ENCODE results near the gene ATP23.

The ATP23 gene

DNA sequence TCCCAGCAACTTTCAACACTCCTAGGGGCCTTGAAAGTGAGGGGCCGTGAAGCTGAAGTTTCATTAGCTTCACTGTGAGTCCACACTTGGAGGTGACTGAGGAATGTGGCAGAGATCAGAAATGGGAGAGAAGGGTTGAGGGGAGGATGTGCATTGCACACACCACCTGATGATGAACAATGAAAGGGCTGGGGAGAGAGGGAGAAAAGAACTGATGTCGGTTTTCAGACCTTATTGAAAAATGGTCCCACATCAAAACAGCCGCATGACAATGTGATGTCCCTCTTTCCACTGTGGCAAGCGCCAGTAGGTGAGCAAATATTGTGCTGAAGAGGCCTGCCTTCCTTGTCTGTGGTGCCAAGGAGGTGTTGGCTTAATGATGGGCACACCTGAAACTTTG is 32.3 kb upstream of the ATP23 start:
- no peak for DNase-seq

DNA sequence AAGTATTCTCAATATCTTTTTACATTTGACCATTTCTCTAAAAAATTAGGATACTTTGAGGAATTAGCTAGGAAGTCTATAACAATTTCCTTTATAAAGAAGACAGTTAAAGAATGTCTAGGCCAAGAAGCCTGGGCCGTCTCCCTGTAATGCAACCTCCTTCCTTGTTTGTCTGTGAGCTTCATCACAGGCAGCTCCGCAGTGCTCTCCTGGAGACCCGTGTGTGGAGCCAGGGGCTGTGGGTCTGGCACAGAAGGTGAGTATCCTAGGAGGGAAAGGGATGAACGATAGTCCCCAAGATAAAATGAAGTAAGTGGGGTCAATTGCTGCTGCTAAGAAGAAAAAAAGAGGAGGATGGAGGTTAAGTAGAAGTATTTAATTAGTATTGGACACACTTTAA is 31.8 kb upstream of the ATP23 start:
- no peak for DNase-seq

DNA sequence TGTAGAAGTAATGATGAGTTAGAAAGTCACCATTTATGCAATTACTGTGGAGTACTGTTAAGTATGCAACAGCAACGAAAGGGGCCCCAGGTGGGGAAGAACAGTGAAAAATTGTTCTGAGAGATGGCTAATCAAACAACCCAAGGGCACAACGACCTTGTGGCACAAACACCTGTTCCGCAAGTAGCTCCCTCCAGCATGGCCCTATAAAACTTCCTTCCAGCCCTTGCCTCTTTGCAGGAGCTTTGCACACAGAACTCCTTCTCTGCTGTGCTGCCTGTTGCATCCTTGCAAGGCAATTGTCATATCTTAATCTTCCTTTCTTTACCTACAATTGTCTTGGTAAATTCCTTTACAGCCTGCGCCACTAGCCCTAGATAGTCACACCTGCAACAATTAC is 23.2 kb upstream of the ATP23 start:
- no peak for DNase-seq

DNA sequence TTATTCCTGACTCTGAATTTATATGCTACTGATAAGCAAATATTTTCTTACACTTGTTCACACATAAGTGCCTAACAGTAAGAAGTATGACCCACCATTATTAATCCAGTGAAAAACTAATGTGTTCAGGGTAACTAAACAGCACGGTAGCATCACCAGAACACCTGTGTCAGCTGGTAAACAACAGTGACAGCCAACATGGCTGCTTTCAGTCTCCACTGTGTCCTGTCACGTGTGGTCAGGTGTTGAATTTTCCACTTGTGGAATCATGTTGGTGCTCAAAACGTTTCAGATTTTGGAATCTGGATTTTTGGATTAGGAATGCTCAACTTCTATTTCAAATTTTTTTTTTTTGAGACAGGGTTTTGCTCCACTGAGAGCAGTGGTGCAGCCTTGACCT is 14.3 kb upstream of the ATP23 start:
- DNase-seq = no peak

DNA sequence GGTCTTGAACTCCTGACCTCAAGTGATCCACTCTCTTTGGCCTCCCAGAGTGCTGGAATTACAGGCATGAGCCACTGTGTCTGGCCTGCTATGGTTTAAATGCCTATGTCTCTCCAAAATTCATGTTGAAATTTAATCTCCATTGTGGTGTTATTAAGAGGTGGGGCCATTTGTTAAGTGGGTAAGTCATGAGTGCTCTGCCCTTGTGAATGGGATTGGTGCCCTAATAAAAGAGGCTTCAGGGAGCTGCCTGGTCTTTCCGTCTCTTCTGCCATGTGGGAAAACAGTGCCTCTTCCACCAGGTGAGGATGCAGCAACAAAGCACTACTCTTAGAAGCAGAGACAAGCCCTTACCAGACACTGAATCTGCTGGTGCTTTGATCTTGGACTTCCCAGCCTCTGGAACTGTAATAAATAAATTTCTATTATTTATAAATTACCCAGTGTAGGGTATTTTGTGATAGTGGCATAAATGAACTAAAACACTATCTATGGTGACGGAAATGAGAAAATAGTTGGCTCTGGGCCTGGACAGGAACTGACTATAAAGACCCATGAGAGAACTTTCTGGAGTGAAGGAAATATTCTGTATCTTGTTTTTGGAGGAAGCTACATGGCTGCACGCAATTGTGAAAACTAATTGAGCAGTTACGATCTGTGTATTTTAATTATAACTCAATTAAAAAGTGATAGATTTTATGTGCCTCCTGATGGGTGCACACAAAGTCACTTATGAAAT is 12.1 kb upstream of the ATP23 start:
- no peak for DNase-seq

DNA sequence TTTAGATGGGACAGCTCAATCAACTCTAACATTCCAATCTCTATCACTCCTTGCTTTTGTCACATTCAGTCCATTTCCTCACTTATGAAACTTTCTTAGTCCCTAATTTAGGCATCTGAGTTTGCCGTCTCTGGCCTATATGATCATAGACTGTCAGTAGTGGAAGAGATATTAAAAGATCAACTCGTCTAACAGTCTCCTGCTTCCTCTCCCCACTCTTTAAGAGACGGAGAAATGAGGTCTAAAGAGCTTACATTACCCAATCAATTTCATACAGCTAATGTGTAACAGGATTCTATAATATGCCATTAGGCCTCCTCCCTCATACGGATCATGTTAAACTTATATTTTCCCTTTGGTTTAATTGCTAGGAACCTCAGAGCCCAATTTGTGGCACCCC is 6.5 kb upstream of the ATP23 start:
- DNase-seq = no peak

DNA sequence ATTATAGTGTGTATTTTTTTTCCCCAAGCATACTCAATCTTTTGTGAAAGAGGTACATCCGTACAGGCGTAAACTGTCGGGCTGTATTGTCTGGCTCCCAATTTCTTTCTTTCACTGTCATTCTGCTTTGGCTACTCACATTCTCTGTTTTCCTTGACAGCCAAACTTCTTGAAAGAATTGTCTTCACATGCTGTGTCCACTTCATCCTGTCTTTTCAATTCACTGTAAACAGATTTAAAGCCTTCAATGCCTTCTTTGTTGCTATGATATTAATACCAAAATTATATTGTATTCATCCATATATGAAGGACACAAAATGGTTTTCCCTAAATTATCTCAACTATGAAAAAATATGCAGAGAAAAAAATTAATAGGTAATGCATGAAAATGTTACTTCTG is 6.0 kb upstream of the ATP23 start:
- DNase-seq = no peak

DNA sequence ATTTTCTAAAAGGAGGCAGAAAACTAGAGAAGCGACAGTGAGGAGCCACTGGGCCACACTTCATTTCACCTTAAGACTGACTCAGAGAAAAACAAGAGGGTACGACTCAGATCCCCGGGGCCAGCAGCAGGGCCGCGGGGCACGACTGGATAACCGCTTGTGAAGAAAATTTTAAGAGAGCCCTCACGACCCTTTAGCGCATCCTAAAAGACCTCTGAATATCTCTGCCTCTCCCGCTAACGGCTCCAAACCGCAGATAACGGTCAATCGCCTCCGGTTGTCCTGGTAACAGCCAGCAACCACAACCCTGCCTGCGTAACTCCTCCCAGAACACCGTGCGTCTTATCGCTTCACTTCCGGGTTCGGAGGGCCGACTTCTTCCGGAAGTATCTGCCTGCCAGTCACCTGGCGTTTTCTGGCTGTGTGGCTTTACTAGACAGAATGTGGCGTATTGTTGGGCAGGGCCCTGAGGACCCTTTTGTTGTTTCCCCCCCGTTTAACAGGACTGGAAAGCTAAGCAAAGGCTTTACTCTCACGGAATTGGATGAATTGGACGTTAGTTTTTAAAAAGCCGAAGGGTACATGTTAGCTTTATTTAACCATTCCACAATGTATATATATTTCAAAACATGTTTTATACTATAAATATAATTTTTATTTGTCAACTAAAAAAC is 5.4 kb upstream of the ATP23 start:
- peak; percentile 96 for DNase-seq

DNA sequence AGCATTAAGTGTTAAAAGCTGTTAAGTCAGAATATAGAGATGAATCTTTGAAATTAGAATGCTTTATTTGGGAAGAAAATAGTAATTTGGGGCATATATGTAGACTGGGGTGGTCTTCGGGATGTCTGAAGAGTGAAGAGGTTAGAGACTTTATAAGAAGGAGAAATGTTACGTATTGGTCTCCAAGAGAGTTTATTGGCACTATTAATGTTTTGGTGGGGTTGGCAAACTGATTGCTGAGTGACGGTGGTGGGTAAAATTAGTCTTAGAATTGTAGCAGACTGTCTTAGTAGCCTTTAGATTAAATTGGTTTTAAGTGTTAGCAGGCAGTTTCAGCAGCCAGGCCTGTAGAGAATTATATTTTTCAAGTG is 4.9 kb upstream of the ATP23 start:
- DNase-seq = no peak

DNA sequence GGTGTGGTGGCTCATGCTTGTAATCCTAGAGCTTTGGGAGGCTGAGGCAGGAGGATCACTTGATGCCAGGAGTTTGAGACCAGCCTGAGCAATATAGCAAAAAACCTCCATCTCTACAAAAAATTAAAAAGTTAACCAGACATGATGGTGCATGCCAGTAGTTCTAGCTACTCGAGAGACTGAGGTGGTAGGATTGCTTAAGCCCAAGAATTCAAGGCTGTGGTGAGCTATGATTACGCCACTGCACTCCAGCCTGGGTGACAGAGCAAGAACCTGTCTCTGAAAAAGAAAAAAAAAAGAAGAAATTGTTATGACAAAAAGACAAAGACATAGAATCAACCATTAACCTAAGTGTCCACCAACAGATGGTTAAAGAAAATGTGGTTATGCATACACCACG is 2.1 kb upstream of the ATP23 start:
- no peak for DNase-seq

DNA sequence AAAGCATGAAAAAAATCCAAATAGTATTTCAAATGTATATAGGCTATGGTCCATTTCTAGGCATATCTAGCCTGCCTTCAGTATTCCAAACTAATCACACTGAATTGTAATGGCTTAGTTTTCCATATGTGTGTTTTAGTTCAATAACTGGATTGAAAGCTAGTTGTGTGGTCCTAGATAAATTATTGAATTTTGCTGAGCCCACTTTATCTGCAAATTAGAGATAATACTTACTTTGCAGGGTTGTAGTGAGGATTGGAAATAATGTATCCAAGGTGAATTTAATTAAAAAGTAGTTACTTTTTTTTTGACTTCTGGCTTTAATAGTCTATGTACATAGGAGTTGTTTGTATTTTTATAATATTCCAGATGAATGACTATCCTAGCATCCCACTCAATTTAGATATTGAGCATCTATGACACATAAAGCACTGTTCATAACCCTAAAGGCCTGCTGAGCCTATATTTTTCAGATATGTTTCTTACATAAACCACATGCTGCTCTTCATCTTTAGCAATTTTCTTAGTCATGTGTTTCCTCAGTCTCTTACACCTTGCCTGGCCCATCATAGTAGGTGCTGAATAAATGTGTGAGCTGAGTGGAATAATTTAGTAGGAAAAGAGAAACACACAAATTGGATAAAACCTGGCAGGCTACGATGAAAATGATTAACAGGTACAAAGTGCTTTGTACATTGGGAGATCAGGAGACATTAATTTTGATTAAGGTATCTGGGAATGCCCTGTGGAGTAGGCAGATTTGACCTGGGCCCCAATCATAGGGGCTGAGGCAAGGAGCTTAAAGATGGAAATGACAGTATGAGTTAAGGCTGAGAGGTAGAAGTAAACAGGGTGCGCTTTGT is 1.1 kb upstream of the ATP23 start:
- DNase-seq = no peak

DNA sequence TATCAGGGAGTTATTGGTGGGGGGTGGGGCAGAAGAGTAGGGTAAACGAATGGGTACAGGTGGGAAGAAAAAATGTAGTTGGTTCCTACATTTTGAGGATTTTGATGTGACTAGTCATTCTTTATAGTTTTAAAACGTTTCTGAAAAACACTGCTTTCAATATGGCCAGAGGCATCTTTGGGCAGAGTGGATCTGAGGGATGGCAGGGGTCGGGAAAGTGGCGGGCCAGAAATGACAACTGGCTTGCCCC is 527 bp upstream of the ATP23 start:
- DNase-seq = no peak

DNA sequence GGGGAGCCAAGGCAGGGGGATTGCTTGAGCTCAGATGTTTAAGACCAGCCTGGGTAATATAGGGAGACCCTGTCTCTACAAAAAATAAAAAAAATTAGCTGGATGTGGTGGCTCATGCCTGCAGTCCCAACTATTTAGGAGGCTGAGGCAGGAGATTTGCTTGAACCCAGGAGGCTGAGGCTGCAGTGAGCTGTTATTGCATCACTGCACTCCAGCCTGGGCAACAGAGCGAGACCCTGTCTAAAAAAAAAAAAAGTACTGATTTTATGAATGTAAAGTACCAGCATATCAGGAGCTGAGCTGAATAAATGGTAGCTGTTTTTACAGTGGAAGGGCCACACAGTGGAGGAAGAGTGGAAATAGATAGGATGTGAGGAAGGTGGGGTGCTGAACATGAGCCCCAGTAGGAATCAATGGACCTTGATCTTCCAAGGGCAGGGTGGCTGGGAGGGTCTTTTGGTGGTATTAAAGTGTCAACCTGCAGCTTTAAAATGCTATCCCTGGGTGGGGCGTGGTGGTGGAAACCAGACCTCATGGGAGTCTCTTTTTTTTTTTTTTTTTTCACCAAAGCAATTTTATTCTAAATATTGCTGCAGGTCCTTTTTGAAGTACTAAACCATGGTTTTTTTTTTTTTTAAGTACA is 2.2 kb downstream of the ATP23 start:
- no peak for DNase-seq

DNA sequence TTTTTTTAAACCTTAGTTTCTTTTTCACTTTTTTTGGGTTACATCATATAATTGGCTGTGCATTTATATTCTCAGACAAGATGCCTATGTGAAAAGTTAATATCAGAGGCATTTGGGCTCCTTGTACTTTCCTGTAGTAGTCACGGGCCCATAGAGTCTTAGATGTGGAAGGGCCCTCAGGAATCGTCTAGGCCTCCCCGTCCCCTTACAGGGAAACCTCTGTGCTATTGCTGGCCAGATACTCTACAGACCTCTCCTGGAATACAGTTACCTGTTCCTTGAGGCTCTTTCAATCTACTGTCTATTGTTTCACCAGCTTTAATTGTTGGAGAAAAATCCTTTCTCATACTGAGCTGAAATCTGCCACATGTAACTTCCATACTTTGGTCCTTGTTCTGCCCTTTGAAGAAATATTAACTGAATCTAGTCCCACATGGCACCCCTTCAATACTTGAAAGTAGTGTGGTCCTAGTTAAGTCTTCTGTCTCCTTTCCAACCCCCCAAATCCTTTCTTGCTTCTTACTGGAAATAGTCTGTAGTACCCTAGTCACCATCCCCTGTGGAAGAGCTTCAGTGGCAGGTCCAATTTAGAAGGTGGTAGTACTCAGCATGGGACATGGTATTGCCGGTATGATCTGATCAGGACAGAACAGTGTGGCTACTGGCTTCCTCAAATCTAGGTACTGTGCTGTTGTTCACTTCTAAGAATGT is 3.1 kb downstream of the ATP23 start:
- DNase-seq = no peak

DNA sequence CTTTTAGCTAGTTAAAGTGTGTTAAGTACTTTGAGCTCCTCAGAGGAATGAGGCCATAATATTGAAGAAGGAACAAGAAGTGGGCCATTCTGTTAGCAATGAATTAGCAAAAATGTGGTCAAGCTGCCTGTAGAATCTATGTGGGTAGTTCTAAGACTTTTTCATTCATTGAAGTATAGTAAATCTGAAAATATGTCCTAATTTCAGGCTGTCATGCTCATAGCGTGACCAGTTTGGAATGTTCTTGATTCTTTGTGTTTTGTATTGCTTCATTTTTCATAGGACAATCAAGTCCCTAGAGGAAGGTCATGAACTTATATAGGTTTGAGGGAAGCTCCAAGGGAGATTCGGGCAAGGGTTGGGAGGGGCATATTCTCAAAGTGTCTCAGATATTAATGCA is 11.4 kb downstream of the ATP23 start:
- no peak for DNase-seq

DNA sequence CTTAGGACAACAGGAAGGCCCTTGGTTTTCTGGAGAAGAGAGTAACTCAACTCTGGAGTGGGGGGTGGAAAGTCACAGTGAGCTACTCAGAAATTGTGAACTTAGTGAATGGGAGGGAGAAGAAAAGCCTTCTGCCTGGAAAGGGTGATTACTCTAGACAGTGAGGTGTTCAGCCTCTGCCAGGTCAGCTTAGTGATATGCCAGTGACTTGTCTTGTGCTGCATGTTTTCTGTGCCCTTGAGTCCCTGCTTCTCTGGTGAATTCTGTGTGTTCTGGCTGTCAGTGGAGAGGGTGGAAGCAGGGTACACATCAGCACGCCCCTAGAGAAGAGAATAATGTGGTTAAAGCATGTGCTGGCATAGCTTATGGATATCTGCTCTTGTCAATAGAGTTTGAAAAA is 13.4 kb downstream of the ATP23 start:
- DNase-seq = no peak

DNA sequence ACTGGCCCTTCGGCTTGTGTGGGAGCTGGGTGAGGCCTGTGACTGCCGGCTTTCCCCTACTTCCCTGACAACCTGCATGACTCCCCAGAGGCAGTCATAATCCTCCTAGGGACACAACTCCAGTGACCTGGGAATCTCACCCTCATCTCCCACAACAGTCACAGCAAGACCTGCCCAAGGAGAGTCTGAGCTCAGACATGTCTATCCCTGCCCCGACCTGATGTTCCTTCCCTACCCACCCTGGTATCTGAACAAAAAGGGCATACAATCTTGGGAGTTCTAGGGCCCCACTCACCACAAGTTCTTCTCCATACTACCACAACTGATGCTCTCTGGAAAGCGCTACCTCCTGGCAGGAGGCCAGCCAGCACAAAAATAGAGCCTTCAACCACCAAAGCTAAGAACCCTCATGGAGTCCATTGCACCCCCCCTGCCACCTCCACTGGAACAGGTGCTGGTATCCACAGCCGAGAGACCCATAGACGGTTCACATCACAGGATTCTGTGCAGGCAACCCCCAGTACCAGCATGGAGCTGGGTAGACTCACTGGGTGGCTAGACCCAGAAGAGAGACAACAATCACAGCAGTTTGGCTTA is 16.8 kb downstream of the ATP23 start:
- no peak for DNase-seq

DNA sequence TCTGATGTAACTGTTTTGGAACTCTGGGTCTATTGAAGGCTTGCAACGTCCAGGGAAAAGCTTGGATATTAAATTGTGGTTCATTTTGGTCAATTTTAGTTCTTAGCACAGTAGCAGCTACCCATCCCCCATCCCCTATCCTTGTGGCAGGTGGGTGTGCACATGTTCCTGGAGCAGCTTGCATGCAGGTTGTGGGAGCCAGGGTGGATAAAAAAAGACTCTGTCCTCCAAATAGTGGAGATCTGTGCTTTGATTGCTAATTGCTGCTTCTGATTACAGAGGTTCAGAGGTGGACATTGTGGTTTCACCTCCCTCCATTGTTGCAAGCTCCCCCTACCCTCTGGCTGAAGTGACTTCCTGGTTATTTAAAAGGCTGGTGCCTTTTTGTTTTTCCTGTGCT is 23.1 kb downstream of the ATP23 start:
- no peak for DNase-seq

DNA sequence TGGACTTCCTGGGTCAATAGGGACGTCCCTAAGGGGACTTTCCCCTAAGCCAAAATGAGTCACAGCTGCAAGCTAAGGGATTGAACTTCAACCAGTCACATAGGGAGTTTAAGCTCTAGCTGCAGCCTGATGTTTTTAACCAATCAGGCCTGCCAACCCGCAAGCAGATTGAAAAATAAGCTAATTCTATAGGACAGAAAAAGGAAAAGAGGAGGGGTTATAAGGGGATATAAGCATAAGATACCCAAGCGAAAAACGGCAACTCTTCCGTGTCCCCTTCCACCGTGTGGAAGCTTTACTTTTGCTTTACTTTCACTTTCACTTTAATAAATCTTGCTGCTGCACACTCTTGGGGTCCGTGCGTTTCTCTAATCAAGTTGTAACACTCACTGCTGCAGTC is 24.4 kb downstream of the ATP23 start:
- DNase-seq = no peak

DNA sequence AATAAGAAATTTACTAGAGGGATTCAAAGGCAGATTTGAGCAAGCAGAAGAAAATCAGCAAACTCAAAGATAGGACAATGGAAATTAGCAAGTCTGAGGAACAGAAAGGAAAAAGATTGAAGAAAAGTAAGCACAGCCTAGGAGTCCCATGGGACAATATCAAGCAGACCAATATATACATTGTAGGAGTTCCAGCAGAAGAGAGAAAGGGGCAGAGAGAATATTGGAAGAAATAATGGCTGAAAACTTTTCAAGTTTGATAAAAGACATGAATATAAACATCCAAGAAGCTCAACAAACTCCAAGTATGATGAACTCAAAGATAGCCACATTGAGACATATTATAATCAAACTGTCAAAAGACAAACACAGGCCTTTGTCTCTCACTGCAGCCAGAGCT is 25.2 kb downstream of the ATP23 start:
- DNase-seq = no peak

DNA sequence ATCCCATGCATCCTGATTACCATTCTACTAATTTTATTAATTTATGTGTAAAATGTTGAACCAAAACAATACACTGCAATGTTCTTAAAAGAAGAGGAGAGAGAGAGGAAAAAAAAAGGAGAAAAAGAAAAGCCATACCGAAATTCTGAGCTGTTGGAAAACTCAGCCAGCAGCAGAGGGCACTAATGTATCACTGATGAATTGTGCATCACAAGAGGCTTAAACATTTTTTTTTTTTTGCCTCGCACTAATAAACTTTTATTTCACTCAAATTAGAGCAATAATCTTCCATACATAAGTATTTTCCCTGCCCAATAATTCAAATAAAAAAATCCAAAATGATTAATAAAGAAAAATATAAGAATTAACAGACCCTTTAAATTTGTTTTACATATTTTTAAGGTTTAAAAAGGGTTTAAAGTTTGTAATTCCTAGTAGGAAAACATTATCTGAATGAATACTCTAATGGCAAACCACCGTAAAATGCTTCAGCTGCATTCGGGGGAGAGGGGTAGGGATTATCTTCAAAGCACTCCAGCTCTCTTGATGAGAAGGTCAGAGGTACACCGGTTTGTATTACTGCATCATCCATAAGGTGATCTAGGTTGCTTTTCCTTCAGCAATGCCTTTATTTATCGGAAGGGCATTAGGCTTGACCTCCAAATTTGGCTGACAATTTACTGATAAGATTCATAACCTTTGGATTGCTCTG is 41.9 kb downstream of the ATP23 start:
- DNase-seq = no peak

DNA sequence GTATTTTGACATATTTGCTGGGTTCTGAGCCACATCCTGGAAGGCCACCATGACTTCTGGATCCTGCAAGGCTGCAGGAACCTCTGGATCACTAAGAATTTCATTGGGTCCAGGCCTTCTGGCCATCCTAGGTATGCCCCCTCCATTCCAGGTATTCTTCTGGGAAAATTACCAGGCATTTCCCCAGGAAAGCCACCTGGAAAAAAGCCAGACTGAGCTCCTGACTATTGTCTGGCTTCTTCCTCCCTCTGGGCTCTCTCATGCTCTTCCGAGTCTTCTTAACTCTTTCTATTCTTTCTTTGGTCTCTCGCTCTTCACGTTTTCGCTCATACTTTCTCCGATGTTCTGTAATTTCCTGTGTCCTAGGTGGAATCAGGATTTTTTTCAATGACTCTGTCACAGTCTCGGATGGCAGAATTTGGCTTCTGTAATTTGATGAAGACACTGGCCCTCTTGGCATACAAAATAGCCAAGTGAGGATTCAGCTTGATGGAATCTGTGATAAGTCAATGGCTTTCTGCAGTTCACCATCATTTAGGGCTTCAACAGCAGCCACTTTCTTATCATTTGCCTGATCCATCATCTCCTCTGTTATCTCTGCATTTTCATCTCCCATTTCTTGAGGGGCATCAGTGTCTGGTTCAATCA is 42.6 kb downstream of the ATP23 start:
- DNase-seq = no peak
